ENCODE results near the gene FCAMR.

GRCh38 chr1:206961668-206962067, 8.6 kb downstream of the FCAMR start:
- TF ChIP-seq, protein P1, sequence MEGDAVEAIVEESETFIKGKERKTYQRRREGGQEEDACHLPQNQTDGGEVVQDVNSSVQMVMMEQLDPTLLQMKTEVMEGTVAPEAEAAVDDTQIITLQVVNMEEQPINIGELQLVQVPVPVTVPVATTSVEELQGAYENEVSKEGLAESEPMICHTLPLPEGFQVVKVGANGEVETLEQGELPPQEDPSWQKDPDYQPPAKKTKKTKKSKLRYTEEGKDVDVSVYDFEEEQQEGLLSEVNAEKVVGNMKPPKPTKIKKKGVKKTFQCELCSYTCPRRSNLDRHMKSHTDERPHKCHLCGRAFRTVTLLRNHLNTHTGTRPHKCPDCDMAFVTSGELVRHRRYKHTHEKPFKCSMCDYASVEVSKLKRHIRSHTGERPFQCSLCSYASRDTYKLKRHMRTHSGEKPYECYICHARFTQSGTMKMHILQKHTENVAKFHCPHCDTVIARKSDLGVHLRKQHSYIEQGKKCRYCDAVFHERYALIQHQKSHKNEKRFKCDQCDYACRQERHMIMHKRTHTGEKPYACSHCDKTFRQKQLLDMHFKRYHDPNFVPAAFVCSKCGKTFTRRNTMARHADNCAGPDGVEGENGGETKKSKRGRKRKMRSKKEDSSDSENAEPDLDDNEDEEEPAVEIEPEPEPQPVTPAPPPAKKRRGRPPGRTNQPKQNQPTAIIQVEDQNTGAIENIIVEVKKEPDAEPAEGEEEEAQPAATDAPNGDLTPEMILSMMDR (conservative IDR thresholded peaks at IDR 0.05 in 1 of 2, IDR thresholded peaks at IDR 0.05 in 1 of 2; ENCODE audit: extremely low read depth in 1 of 2, insufficient read depth in 1 of 2, low read depth in 1 of 2, low read length in 2 of 2) = no peak
- no peak for TF ChIP-seq EZH2 (IDR thresholded peaks at IDR 0.05; ENCODE audit: borderline replicate concordance, low read length)

Measured in mammary epithelial cell (primary cell).